Measurements from ENCODE around the gene NAT8L. TPM values are rescaled to one million over a fixed set of nuclear protein-coding genes. Genes with fewer than 3 reads are reported as not detected.

The NAT8L gene
- total RNA-seq, 1 experiment from 2014 or later, result 13.9 TPM

GRCh38 chr4:2057382-2058065 is 1.6 kb upstream of the NAT8L start:
- Histone ChIP-seq H3K9ac (ENCODE audit: extremely low read depth, insufficient read length, low read length) (no peak overlapping the region), H3K56ac (ENCODE audit: insufficient read length, low read depth, low read length) (no peak overlapping the region), H3K23me2 (ENCODE audit: insufficient read length, low read depth, low read length, poor library complexity, severe bottlenecking) (peaks cover 8% of the 10 kb centered on the region), H2BK20ac (ENCODE audit: low read depth, low read length, poor library complexity, severe bottlenecking) (no peak overlapping the region), H3K79me2 (ENCODE audit: insufficient read depth, low read length) (no peaks in the 10 kb centered on the region), H3K27ac (ENCODE audit: insufficient read length, low read depth, low read length) (no peak overlapping the region), H4K20me1 (ENCODE audit: control insufficient read depth, insufficient read depth, insufficient read length) (no peaks in the 10 kb centered on the region), H3K18ac (ENCODE audit: insufficient read length, low read depth, low read length) (no peak overlapping the region), H3K23ac (ENCODE audit: insufficient read length, low read depth, low read length) (no peak overlapping the region), H3K9me3 (ENCODE audit: control insufficient read depth, low read depth, low read length) (no peaks in the 10 kb centered on the region), H3K4me1 (ENCODE audit: insufficient read depth, low read length) (no peaks in the 10 kb centered on the region), H2AK5ac (ENCODE audit: insufficient read length, low read length) (no peak overlapping the region), H3K4me2 (ENCODE audit: insufficient read depth, insufficient read length, low read length) (peak overlapping the region; percentile 63), H3K27me3 (ENCODE audit: insufficient read depth, low read length) (peaks cover 21% of the 10 kb centered on the region), H2BK120ac (ENCODE audit: low read depth, low read length, poor library complexity, severe bottlenecking) (no peak overlapping the region), H4K91ac (ENCODE audit: insufficient read length, low read depth, low read length) (no peak overlapping the region), H3K79me1 (ENCODE audit: insufficient read depth, low read depth, low read length, poor library complexity, severe bottlenecking) (no peaks in the 10 kb centered on the region), H2AFZ (ENCODE audit: low read length) (no peak overlapping the region), H2BK5ac (ENCODE audit: insufficient read length, low read length) (no peak overlapping the region), H2BK12ac (ENCODE audit: insufficient read length, low read depth, low read length) (no peak overlapping the region), H3K14ac (ENCODE audit: insufficient read depth, low read length) (no peak overlapping the region), H3T11ph (ENCODE audit: low read length) (no peak overlapping the region), H4K8ac (replicated peaks; ENCODE audit: insufficient read length, low read depth, low read length) (no peak overlapping the region), H4K5ac (ENCODE audit: insufficient read length, low read depth, low read length) (no peak overlapping the region), H3K4ac (ENCODE audit: low read depth, low read length) (no peak overlapping the region), H2BK15ac (ENCODE audit: low read depth, low read length) (no peak overlapping the region)
- H3K27ac Mint-ChIP-seq, result no peak overlapping the region
- TF ChIP-seq CTCF (conservative IDR thresholded peaks at IDR 0.05), result no peak
- WGBS (ENCODE audit: extremely low coverage, insufficient read length, low lambda C conversion rate), result no CpG with 5 or more reads among the region's 26 CpGs
- peaks cover 2 to 10% of the 10 kb centered on the region in 2 experiments for H3K4me1 Mint-ChIP-seq
- no peaks in the 10 kb centered on the region; a peak in 1 of 7 replicates for H3K36me3 Mint-ChIP-seq (ENCODE audit: insufficient read depth in 1 of 3, low read depth in 3 of 3)
- no peaks in the 10 kb centered on the region; a peak in 1 of 5 replicates for H3K9me3 Mint-ChIP-seq
- DNase-seq, result no peak
- H3K4me3 Mint-ChIP-seq, result peak overlapping the region; percentile 53 to 73
- H3K27me3 Mint-ChIP-seq (ENCODE audit: low read depth), result peaks cover 73% of the 10 kb centered on the region

Data from H9 (cell line).